H54 (cell line): ENCODE measurements around the gene SYNPO2.
A peak's percentile ranks its signal among the peaks of the same experiment; 100 is the strongest.

ENCODE experiments used
- DNase-seq: peaks from one replicate; pipeline ENCODE4 v3.0.0; 2011; ENCODE audit warnings: low spot score, mixed read lengths; ENCODE audit not compliant: insufficient read length
- FAIRE-seq: peaks from 3 replicates; lab custom pipeline; 2011; peaks lifted over from hg19 to GRCh38; lab: Jason Lieb, UNC
- POLR2A ChIP-seq: IDR thresholded peaks from 2 replicates; pipeline ENCODE4 v1.6.1; 2011; ENCODE audit warnings: low read depth, mild to moderate bottlenecking, low read length

SYNPO2 gene

GRCh38 chr4:119097282-119097900 lies 208.7 kb downstream of the SYNPO2 start:
- DNase-seq: no peak
- TF ChIP-seq POLR2A: no peak
- FAIRE-seq: no peak

- FAIRE-seq (no peak), DNase-seq (no peak)
- TF ChIP-seq POLR2A: no peak
These were observed 209.7 kb downstream of the SYNPO2 start for GRCh38 chr4:119098306-119098705.

GRCh38 chr4:119099227-119099810 lies 210.7 kb downstream of the SYNPO2 start:
- no peak for FAIRE-seq
- DNase-seq: no peak
- TF ChIP-seq POLR2A: no peak

DNA sequence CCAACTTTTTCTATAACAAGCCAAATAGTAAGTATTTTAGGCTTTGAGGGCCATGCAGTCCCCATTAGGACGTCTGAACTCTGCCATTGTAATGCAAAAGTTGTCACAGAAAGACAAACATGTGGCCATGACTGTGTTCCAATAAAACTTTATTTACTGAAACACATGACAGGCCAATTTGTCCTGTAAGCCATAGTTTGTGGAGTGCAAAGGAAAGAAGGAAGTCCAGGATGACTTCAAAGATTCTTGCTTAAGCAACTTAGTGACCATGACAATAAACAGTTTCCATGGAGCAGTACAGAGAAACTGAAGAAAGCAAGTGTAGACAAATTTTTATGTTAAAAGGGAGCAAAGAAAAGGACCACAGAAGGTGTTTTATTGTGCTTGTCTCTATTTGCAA lies 212.0 kb downstream of the SYNPO2 start:
- DNase-seq: no peak

DNA sequence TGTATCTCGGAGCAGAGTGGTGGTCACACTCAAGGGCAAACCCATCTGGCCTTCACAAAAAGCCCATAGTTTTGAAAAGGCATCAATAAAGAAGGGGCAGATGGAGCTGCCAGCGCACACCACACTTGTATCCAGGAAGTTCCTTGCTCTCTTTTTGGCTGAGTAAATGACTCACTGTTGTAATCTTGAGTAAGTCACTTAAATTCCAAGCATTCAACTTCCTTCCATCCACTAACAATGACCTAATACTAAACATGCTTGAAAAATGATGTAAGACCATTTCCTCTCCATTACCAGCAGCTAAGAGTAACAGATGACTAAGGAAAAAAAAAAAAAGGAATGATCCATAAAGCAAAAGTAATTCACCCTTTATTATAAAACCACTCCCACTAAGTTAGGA lies 214.6 kb downstream of the SYNPO2 start:
- FAIRE-seq (peak; percentile 96), DNase-seq (peak; percentile 28)
- TF ChIP-seq POLR2A: no peak

More for the DNA sequence above, 212.0 kb downstream of the SYNPO2 start:
- FAIRE-seq: no peak
- no peak for TF ChIP-seq POLR2A

GRCh38 chr4:119104644-119105273 lies 216.1 kb downstream of the SYNPO2 start:
- no peak for FAIRE-seq
- DNase-seq: no peak
- no peak for TF ChIP-seq POLR2A

- DNase-seq (no peak), FAIRE-seq (no peak)
- no peak for TF ChIP-seq POLR2A
These were observed 217.0 kb downstream of the SYNPO2 start for GRCh38 chr4:119105605-119106004.

- FAIRE-seq: no peak
- DNase-seq: no peak
- TF ChIP-seq POLR2A: no peak
These were observed 217.7 kb downstream of the SYNPO2 start for GRCh38 chr4:119106036-119107000.

- DNase-seq (no peak), FAIRE-seq (no peak)
- TF ChIP-seq POLR2A: no peak
These were observed 221.5 kb downstream of the SYNPO2 start for GRCh38 chr4:119110121-119110520.
